ENCODE data around the gene MET.

MET gene

GRCh38 chr7:116792813-116793212, 120.8 kb downstream of the MET start:
- no peak overlapping the region for H3K4me3 ChIP-seq (ENCODE audit: low read depth in 1 of 2, low read length in 2 of 2)
- H3K4me1 ChIP-seq (ENCODE audit: control insufficient read depth in 1 of 2, insufficient read depth in 2 of 2, low read length in 2 of 2), result no peaks in the 10 kb centered on the region
- H3K9me3 ChIP-seq (ENCODE audit: control insufficient read depth in 1 of 2, low read length in 2 of 2), result no peaks in the 10 kb centered on the region
- no peaks in the 10 kb centered on the region for H3K36me3 ChIP-seq (ENCODE audit: control insufficient read depth in 1 of 2, insufficient read depth in 2 of 2, low read length in 2 of 2)
- H3K27ac ChIP-seq (ENCODE audit: low read length), result no peak overlapping the region
- no peaks in the 10 kb centered on the region for H3K27me3 ChIP-seq (ENCODE audit: low read depth, low read length)

GRCh38 chr7:116793795-116794340, 121.9 kb downstream of the MET start:
- Histone ChIP-seq H3K36me3 (ENCODE audit: control insufficient read depth in 1 of 2, insufficient read depth in 2 of 2, low read length in 2 of 2) (no peaks in the 10 kb centered on the region), H3K4me3 (ENCODE audit: low read depth in 1 of 2, low read length in 2 of 2) (no peak overlapping the region), H3K9me3 (ENCODE audit: control insufficient read depth in 1 of 2, low read length in 2 of 2) (no peaks in the 10 kb centered on the region), H3K27me3 (ENCODE audit: low read depth, low read length) (no peaks in the 10 kb centered on the region), H3K27ac (ENCODE audit: low read length) (no peak overlapping the region), H3K4me1 (ENCODE audit: control insufficient read depth in 1 of 2, insufficient read depth in 2 of 2, low read length in 2 of 2) (no peaks in the 10 kb centered on the region)

GRCh38 chr7:116796471-116796870, 124.5 kb downstream of the MET start:
- H3K9me3 ChIP-seq (ENCODE audit: control insufficient read depth in 1 of 2, low read length in 2 of 2), result no peaks in the 10 kb centered on the region
- H3K4me3 ChIP-seq (ENCODE audit: low read depth in 1 of 2, low read length in 2 of 2), result no peak overlapping the region
- no peaks in the 10 kb centered on the region for H3K4me1 ChIP-seq (ENCODE audit: control insufficient read depth in 1 of 2, insufficient read depth in 2 of 2, low read length in 2 of 2)
- no peaks in the 10 kb centered on the region for H3K36me3 ChIP-seq (ENCODE audit: control insufficient read depth in 1 of 2, insufficient read depth in 2 of 2, low read length in 2 of 2)
- H3K27ac ChIP-seq (ENCODE audit: low read length), result no peak overlapping the region
- no peaks in the 10 kb centered on the region for H3K27me3 ChIP-seq (ENCODE audit: low read depth, low read length)

- H3K4me3 ChIP-seq (ENCODE audit: low read depth in 1 of 2, low read length in 2 of 2), result no peak overlapping the region
- H3K27ac ChIP-seq (ENCODE audit: low read length), result peak overlapping the region; percentile 43
- peaks cover 0 to under 1% of the 10 kb centered on the region in 2 donors for H3K4me1 ChIP-seq (ENCODE audit: control insufficient read depth in 1 of 2, insufficient read depth in 2 of 2, low read length in 2 of 2)
- no peaks in the 10 kb centered on the region for H3K27me3 ChIP-seq (ENCODE audit: low read depth, low read length)
- H3K36me3 ChIP-seq (ENCODE audit: control insufficient read depth in 1 of 2, insufficient read depth in 2 of 2, low read length in 2 of 2), result no peaks in the 10 kb centered on the region
- H3K9me3 ChIP-seq (ENCODE audit: control insufficient read depth in 1 of 2, low read length in 2 of 2), result no peaks in the 10 kb centered on the region
Measured at GRCh38 chr7:116797612-116798011, 125.6 kb downstream of the MET start.

- no peaks in the 10 kb centered on the region for H3K36me3 ChIP-seq (ENCODE audit: control insufficient read depth in 1 of 2, insufficient read depth in 2 of 2, low read length in 2 of 2)
- no peak overlapping the region for H3K4me3 ChIP-seq (ENCODE audit: low read depth in 1 of 2, low read length in 2 of 2)
- H3K27ac ChIP-seq (ENCODE audit: low read length), result peak overlapping the region; percentile 43
- no peaks in the 10 kb centered on the region for H3K9me3 ChIP-seq (ENCODE audit: control insufficient read depth in 1 of 2, low read length in 2 of 2)
- H3K27me3 ChIP-seq (ENCODE audit: low read depth, low read length), result no peaks in the 10 kb centered on the region
- peaks cover 0 to 6% of the 10 kb centered on the region in 2 donors for H3K4me1 ChIP-seq (ENCODE audit: control insufficient read depth in 1 of 2, insufficient read depth in 2 of 2, low read length in 2 of 2)
Measured at GRCh38 chr7:116798232-116798631, 126.2 kb downstream of the MET start.

- Histone ChIP-seq H3K4me1 (ENCODE audit: control insufficient read depth in 1 of 2, insufficient read depth in 2 of 2, low read length in 2 of 2) (peaks cover 5 to 6% of the 10 kb centered on the region in 2 donors), H3K9me3 (ENCODE audit: control insufficient read depth in 1 of 2, low read length in 2 of 2) (no peaks in the 10 kb centered on the region), H3K27ac (ENCODE audit: low read length) (no peak overlapping the region), H3K27me3 (ENCODE audit: low read depth, low read length) (no peaks in the 10 kb centered on the region), H3K36me3 (ENCODE audit: control insufficient read depth in 1 of 2, insufficient read depth in 2 of 2, low read length in 2 of 2) (no peaks in the 10 kb centered on the region), H3K4me3 (ENCODE audit: low read depth in 1 of 2, low read length in 2 of 2) (no peak overlapping the region)
Measured at GRCh38 chr7:116799916-116800315, 127.9 kb downstream of the MET start.

GRCh38 chr7:116800594-116800993, 128.6 kb downstream of the MET start:
- Histone ChIP-seq H3K27me3 (ENCODE audit: low read depth, low read length) (no peaks in the 10 kb centered on the region), H3K9me3 (ENCODE audit: control insufficient read depth in 1 of 2, low read length in 2 of 2) (no peaks in the 10 kb centered on the region), H3K4me3 (ENCODE audit: low read depth in 1 of 2, low read length in 2 of 2) (no peak overlapping the region), H3K4me1 (ENCODE audit: control insufficient read depth in 1 of 2, insufficient read depth in 2 of 2, low read length in 2 of 2) (peaks cover 6 to 7% of the 10 kb centered on the region in 2 donors), H3K27ac (ENCODE audit: low read length) (no peak overlapping the region), H3K36me3 (ENCODE audit: control insufficient read depth in 1 of 2, insufficient read depth in 2 of 2, low read length in 2 of 2) (no peaks in the 10 kb centered on the region)

GRCh38 chr7:116801092-116801710, 129.2 kb downstream of the MET start:
- no peak overlapping the region for H3K27ac ChIP-seq (ENCODE audit: low read length)
- no peaks in the 10 kb centered on the region for H3K36me3 ChIP-seq (ENCODE audit: control insufficient read depth in 1 of 2, insufficient read depth in 2 of 2, low read length in 2 of 2)
- H3K4me3 ChIP-seq (ENCODE audit: low read depth in 1 of 2, low read length in 2 of 2), result no peak overlapping the region
- H3K27me3 ChIP-seq (ENCODE audit: low read depth, low read length), result no peaks in the 10 kb centered on the region
- H3K4me1 ChIP-seq (ENCODE audit: control insufficient read depth in 1 of 2, insufficient read depth in 2 of 2, low read length in 2 of 2), result peaks cover 6 to 7% of the 10 kb centered on the region in 2 donors
- no peaks in the 10 kb centered on the region for H3K9me3 ChIP-seq (ENCODE audit: control insufficient read depth in 1 of 2, low read length in 2 of 2)

GRCh38 chr7:116802144-116802745, 130.2 kb downstream of the MET start:
- Histone ChIP-seq H3K4me3 (ENCODE audit: low read depth in 1 of 2, low read length in 2 of 2) (no peak overlapping the region), H3K4me1 (ENCODE audit: control insufficient read depth in 1 of 2, insufficient read depth in 2 of 2, low read length in 2 of 2) (peaks cover 6 to 7% of the 10 kb centered on the region in 2 donors), H3K36me3 (ENCODE audit: control insufficient read depth in 1 of 2, insufficient read depth in 2 of 2, low read length in 2 of 2) (no peaks in the 10 kb centered on the region), H3K27ac (ENCODE audit: low read length) (no peak overlapping the region), H3K9me3 (ENCODE audit: control insufficient read depth in 1 of 2, low read length in 2 of 2) (no peaks in the 10 kb centered on the region), H3K27me3 (ENCODE audit: low read depth, low read length) (no peaks in the 10 kb centered on the region)

- peaks cover 6 to 7% of the 10 kb centered on the region in 2 donors for H3K4me1 ChIP-seq (ENCODE audit: control insufficient read depth in 1 of 2, insufficient read depth in 2 of 2, low read length in 2 of 2)
- no peaks in the 10 kb centered on the region for H3K27me3 ChIP-seq (ENCODE audit: low read depth, low read length)
- no peak overlapping the region for H3K4me3 ChIP-seq (ENCODE audit: low read depth in 1 of 2, low read length in 2 of 2)
- H3K9me3 ChIP-seq (ENCODE audit: control insufficient read depth in 1 of 2, low read length in 2 of 2), result no peaks in the 10 kb centered on the region
- no peak overlapping the region for H3K27ac ChIP-seq (ENCODE audit: low read length)
- H3K36me3 ChIP-seq (ENCODE audit: control insufficient read depth in 1 of 2, insufficient read depth in 2 of 2, low read length in 2 of 2), result no peaks in the 10 kb centered on the region
Measured at GRCh38 chr7:116802746-116803152, 130.8 kb downstream of the MET start.

GRCh38 chr7:116804471-116804870, 132.5 kb downstream of the MET start:
- Histone ChIP-seq H3K27me3 (ENCODE audit: low read depth, low read length) (no peaks in the 10 kb centered on the region), H3K4me1 (ENCODE audit: control insufficient read depth in 1 of 2, insufficient read depth in 2 of 2, low read length in 2 of 2) (peaks cover 6 to 7% of the 10 kb centered on the region in 2 donors), H3K9me3 (ENCODE audit: control insufficient read depth in 1 of 2, low read length in 2 of 2) (no peaks in the 10 kb centered on the region), H3K4me3 (ENCODE audit: low read depth in 1 of 2, low read length in 2 of 2) (no peak overlapping the region), H3K36me3 (ENCODE audit: control insufficient read depth in 1 of 2, insufficient read depth in 2 of 2, low read length in 2 of 2) (no peaks in the 10 kb centered on the region), H3K27ac (ENCODE audit: low read length) (no peak overlapping the region)
